B cell (primary cell): ENCODE results near the gene MOAP1.

Experiments used
- CTCF ChIP-seq: fragments of 200-600 bp; IDR thresholded peaks from one replicate; pipeline ENCODE4 v1.8.0; 2022; ENCODE audit warnings: antibody characterized with exemption, mild to moderate bottlenecking
- EZH2 ChIP-seq: IDR thresholded peaks from 2 replicates; pipeline ENCODE4 v1.6.1; 2012; ENCODE audit warnings: borderline replicate concordance, low read depth, mild to moderate bottlenecking, moderate library complexity, low read length; ENCODE audit not compliant: insufficient read depth, poor library complexity, severe bottlenecking

- TF ChIP-seq CTCF (peak; percentile 38), EZH2 (no peak)
Measured at GRCh38 chr14:93132472-93133065, 52.1 kb downstream of the MOAP1 start.
